Activated CD8-positive, alpha-beta T cell treated with anti-CD3 and anti-CD28 coated beads for 36 hours (primary cell): ENCODE data around the gene GSTA2. TPM values are rescaled to one million over a fixed set of nuclear protein-coding genes. Genes with fewer than 3 reads are reported as not detected.

Source experiments
- ATAC-seq: fragments of 200-7000 bp; cut with Tn5 transposase; one replicate; pipeline ENCODE4 v1.10.0; 2021; ENCODE audit warnings: mild to moderate bottlenecking, moderate library complexity
- CTCF ChIA-PET: fragments of 350-600 bp; sonication (Branson Sonifier 250); formaldehyde crosslinking; loops from one replicate; lab custom pipeline; 2021; ENCODE audit warnings: antibody characterized with exemption; lab: Charles Lee
- POLR2A ChIA-PET: fragments of 350-600 bp; sonication (Branson Sonifier 250); formaldehyde crosslinking; loops from one replicate; lab custom pipeline; 2021; ENCODE audit warnings: antibody characterized with exemption; lab: Charles Lee
- DNase-seq: peaks from one replicate; pipeline ENCODE4 v3.0.0-alpha.2; 2020
- H3K27ac Mint-ChIP-seq: one replicate; pipeline ENCODE4 v1.8.0; 2021; ENCODE audit warnings: mild to moderate bottlenecking, mixed read lengths
- H3K27me3 Mint-ChIP-seq: one replicate; pipeline ENCODE4 v1.8.0; 2021; ENCODE audit warnings: mixed read lengths
- H3K36me3 Mint-ChIP-seq: one replicate; pipeline ENCODE4 v1.8.0; 2021; ENCODE audit warnings: low read depth, mixed read lengths
- H3K4me1 Mint-ChIP-seq: one replicate; pipeline ENCODE4 v1.8.0; 2021; ENCODE audit warnings: low read depth, mixed read lengths
- H3K4me3 Mint-ChIP-seq: one replicate; pipeline ENCODE4 v1.8.0; 2021; ENCODE audit warnings: mild to moderate bottlenecking, moderate library complexity, mixed read lengths
- H3K9me3 Mint-ChIP-seq: one replicate; pipeline ENCODE4 v1.8.0; 2021; ENCODE audit warnings: mixed read lengths
- CTCF ChIP-seq: fragments of 200-600 bp; IDR thresholded peaks from one replicate; pipeline ENCODE4 v1.8.0; 2022; ENCODE audit warnings: antibody characterized with exemption, mild to moderate bottlenecking
- intact Hi-C: fragments of 100-400 bp; cut with micrococcal nuclease; formaldehyde crosslinking; loops from one replicate; pipeline ENCODE4 v1.10.0; 2022
- total RNA-seq, 2 experiments: library from RNA; stranded (reverse); gene quantifications; one replicate each; pipeline ENCODE4 v1.2.3, GENCODE V29; 2021

Gene GSTA2
- total RNA-seq, 2 experiments from 2014 or later, result not detected

GRCh38 chr6:52725535-52726192 lies 37.6 kb downstream of the GSTA2 start:
- no peaks in the 10 kb centered on the region for H3K36me3 Mint-ChIP-seq
- H3K4me1 Mint-ChIP-seq, result no peaks in the 10 kb centered on the region
- H3K9me3 Mint-ChIP-seq, result no peaks in the 10 kb centered on the region
- POLR2A ChIA-PET, result no interaction called here
- H3K27ac Mint-ChIP-seq, result no peak overlapping the region
- CTCF ChIA-PET, result interaction anchor here (1.0 to 1.6 kb wide), 3 partner anchors 8 to 342 kb away, joined by 3 to 9 read pairs (median 4); no protein-coding TSS in a partner anchor
- no peak overlapping the region for H3K4me3 Mint-ChIP-seq
- DNase-seq (no peak), ATAC-seq (no peak)
- no peaks in the 10 kb centered on the region for H3K27me3 Mint-ChIP-seq
- intact Hi-C loops, result no loop called here
- no peak for TF ChIP-seq CTCF

- Mint-ChIP-seq H3K9me3 (no peaks in the 10 kb centered on the region), H3K4me1 (no peaks in the 10 kb centered on the region), H3K36me3 (no peaks in the 10 kb centered on the region), H3K4me3 (no peak overlapping the region), H3K27ac (no peak overlapping the region), H3K27me3 (no peaks in the 10 kb centered on the region)
- CTCF ChIA-PET, result interaction anchor here (0.7 to 1.6 kb wide), 13 partner anchors 8 to 759 kb away, joined by 3 to 9 read pairs (median 3); no protein-coding TSS in a partner anchor
- intact Hi-C loops, result no loop called here
- ATAC-seq (no peak), DNase-seq (no peak)
- TF ChIP-seq CTCF, result no peak
- POLR2A ChIA-PET, result interaction anchor here (0.9 kb wide), 1 partner anchor 11 kb away, joined by 4 read pairs; no protein-coding TSS in a partner anchor
These were observed 38.1 kb downstream of the GSTA2 start for GRCh38 chr6:52725143-52725534.

DNA sequence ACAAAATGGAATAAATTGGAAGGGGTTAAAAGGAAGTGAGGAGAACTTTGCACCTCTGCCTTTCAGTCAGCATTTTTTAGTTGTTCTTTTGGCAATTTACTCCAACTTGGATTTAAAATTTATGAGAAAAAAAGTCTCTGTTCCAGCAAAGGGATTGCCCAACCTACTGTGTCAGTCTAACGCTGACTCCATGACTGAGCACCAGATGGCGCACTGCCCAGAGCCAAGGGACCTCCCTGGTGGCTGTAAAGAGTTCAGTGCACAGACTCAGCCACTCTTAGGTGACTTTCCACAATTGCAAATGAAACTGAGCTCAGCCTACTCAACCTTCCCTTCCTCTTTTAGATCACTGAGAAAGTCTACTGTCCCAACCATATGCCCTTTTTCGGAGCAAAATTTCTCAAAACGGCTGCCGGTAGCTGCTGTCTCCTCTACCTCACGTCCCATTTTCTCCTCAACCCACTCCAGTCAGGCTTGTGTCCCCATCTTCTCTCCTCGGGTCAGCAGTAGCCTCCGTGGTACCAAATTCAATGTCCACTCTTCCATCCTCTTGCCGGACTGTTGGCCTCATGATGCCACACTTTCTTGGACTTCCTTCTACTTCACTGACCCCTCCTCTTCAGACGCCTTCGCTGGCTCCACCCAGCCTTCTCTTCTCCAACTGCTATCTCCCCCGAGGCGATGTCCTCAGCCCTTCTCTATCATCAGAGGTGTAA lies 38.7 kb downstream of the GSTA2 start:
- POLR2A ChIA-PET, result interaction anchor here (0.9 kb wide), 1 partner anchor 11 kb away, joined by 4 read pairs; no protein-coding TSS in a partner anchor
- H3K4me3 Mint-ChIP-seq, result no peak overlapping the region
- CTCF ChIA-PET, result interaction anchor here (0.7 to 1.6 kb wide), 15 partner anchors 8 to 759 kb away, joined by 3 to 9 read pairs (median 3); no protein-coding TSS in a partner anchor
- H3K4me1 Mint-ChIP-seq, result no peaks in the 10 kb centered on the region
- H3K36me3 Mint-ChIP-seq, result no peaks in the 10 kb centered on the region
- intact Hi-C loops, result no loop called here
- ATAC-seq, result peak; percentile 94
- no peaks in the 10 kb centered on the region for H3K9me3 Mint-ChIP-seq
- peak; percentile 77 for DNase-seq
- TF ChIP-seq CTCF, result peak; percentile 75
- H3K27ac Mint-ChIP-seq, result no peak overlapping the region
- H3K27me3 Mint-ChIP-seq, result no peaks in the 10 kb centered on the region

DNA sequence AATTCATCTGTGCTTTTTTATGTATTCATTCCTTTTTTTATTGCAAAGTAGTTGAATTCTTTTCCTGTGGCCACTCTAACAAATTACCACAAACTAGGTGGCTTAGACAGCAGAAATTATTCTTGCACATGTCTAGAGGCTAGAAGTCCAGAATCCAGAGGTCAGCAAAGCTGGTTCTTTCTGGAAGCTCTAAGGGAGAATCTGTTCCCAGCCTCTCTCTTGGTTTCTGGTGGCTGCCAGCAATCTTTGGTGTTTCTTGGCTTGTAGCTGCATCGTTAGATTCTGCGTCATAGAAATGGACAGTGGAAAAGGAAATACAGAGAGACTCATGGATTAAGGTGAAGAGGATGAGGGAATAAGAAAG lies 39.3 kb downstream of the GSTA2 start:
- CTCF ChIA-PET, result interaction anchor here (0.7 to 1.6 kb wide), 11 partner anchors 9 to 344 kb away, joined by 3 to 9 read pairs (median 4); no protein-coding TSS in a partner anchor
- no peak for ATAC-seq
- H3K27me3 Mint-ChIP-seq, result no peaks in the 10 kb centered on the region
- intact Hi-C loops, result no loop called here
- no peak for TF ChIP-seq CTCF
- no peak overlapping the region for H3K4me3 Mint-ChIP-seq
- DNase-seq, result no peak
- H3K4me1 Mint-ChIP-seq, result no peaks in the 10 kb centered on the region
- no peaks in the 10 kb centered on the region for H3K36me3 Mint-ChIP-seq
- no peaks in the 10 kb centered on the region for H3K9me3 Mint-ChIP-seq
- H3K27ac Mint-ChIP-seq, result no peak overlapping the region
- POLR2A ChIA-PET, result no interaction called here

DNA sequence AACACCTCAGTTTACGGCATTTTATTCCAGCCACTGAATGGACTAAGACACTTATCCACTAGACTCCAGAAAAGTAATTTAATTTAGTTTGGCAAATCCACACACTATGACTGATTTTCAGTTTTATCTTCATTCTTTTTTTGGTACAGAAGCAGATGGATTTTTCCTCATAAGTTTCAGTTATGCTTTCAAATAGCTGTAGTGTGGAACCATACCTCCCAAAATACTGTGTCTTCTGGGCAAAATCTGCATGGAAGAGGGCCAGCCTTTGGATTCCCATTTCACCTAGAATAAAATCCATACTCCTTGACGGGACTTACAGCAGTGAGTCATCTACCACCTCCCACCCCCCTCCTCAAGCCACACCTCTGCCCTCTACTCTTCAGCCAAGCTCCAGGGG lies 43.0 kb downstream of the GSTA2 start:
- POLR2A ChIA-PET, result no interaction called here

More for the DNA sequence above, 43.0 kb downstream of the GSTA2 start:
- no peak for TF ChIP-seq CTCF
- Mint-ChIP-seq H3K36me3 (no peaks in the 10 kb centered on the region), H3K4me1 (no peaks in the 10 kb centered on the region), H3K27me3 (peaks cover 3% of the 10 kb centered on the region), H3K9me3 (no peaks in the 10 kb centered on the region), H3K27ac (no peak overlapping the region), H3K4me3 (no peak overlapping the region)
- intact Hi-C loops, result no loop called here
- CTCF ChIA-PET, result no interaction called here
- DNase-seq (no peak), ATAC-seq (no peak)
